Effector memory CD4-positive, alpha-beta T cell (primary cell): ENCODE results near the gene SLC5A7.

ENCODE experiments used
- DNase-seq, 3 donors: peaks; one replicate each; pipeline ENCODE4 v3.0.0-alpha.2; 2020
- H3K27ac ChIP-seq: 2 replicates; pipeline ENCODE4 v1.7.0; 2013; ENCODE audit warnings: mild to moderate bottlenecking, low read length, moderate library complexity; ENCODE audit not compliant: insufficient read depth, poor library complexity, severe bottlenecking
- H3K27me3 ChIP-seq: replicated peaks from 2 replicates; pipeline ENCODE4 v1.7.0; 2013; ENCODE audit warnings: mild to moderate bottlenecking, low read length; ENCODE audit not compliant: insufficient read depth, control insufficient read depth, poor library complexity, severe bottlenecking
- H3K36me3 ChIP-seq: 2 replicates; pipeline ENCODE4 v1.7.0; 2013; ENCODE audit warnings: mild to moderate bottlenecking, low read length, moderate library complexity; ENCODE audit not compliant: control insufficient read depth, insufficient read depth
- H3K4me1 ChIP-seq: 2 replicates; pipeline ENCODE4 v1.7.0; 2013; ENCODE audit warnings: low read length, mild to moderate bottlenecking; ENCODE audit not compliant: control insufficient read depth, insufficient read depth, poor library complexity, severe bottlenecking
- H3K4me3 ChIP-seq: 2 replicates; pipeline ENCODE4 v1.7.0; 2013; ENCODE audit warnings: low read length, low read depth, mild to moderate bottlenecking; ENCODE audit not compliant: insufficient read depth, poor library complexity, severe bottlenecking
- H3K9me3 ChIP-seq: 2 replicates; pipeline ENCODE4 v1.7.0; 2013; ENCODE audit warnings: mild to moderate bottlenecking, low read length, moderate library complexity; ENCODE audit not compliant: control insufficient read depth

The SLC5A7 gene

DNA sequence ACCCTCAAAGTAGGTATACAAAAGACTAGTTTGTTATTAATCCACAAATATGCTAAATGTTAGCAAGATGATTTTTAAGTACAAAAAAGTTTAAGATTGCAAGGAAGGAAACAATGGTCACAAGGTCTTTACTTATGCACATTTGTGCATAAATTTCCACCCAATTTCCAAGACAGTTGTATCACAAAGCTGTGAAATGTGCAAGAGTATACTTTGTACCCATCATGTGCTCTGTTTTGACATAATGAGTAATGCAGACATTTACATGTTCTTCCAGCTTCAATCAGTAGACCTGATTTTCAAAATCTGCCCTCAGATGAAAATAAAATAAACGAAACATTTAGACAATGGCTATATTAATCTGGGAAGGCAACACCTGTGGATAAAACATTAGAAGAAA lies 27.0 kb downstream of the SLC5A7 start:
- H3K27me3 ChIP-seq, result no peaks in the 10 kb centered on the region
- DNase-seq, result no peak
- H3K27ac ChIP-seq, result no peak overlapping the region
- no peak overlapping the region for H3K4me3 ChIP-seq
- no peaks in the 10 kb centered on the region for H3K4me1 ChIP-seq
- H3K36me3 ChIP-seq, result no peaks in the 10 kb centered on the region
- H3K9me3 ChIP-seq, result no peaks in the 10 kb centered on the region

GRCh38 chr2:108022628-108023027 lies 36.3 kb downstream of the SLC5A7 start:
- no peak overlapping the region for H3K27ac ChIP-seq
- no peak for DNase-seq
- H3K36me3 ChIP-seq, result no peaks in the 10 kb centered on the region
- no peaks in the 10 kb centered on the region for H3K4me1 ChIP-seq
- no peaks in the 10 kb centered on the region for H3K27me3 ChIP-seq
- no peaks in the 10 kb centered on the region for H3K9me3 ChIP-seq
- H3K4me3 ChIP-seq, result no peak overlapping the region

GRCh38 chr2:108023776-108024175 lies 37.5 kb downstream of the SLC5A7 start:
- Histone ChIP-seq H3K4me3 (no peak overlapping the region), H3K9me3 (no peaks in the 10 kb centered on the region), H3K27ac (no peak overlapping the region), H3K27me3 (no peaks in the 10 kb centered on the region), H3K4me1 (no peaks in the 10 kb centered on the region), H3K36me3 (no peaks in the 10 kb centered on the region)
- DNase-seq, result no peak

DNA sequence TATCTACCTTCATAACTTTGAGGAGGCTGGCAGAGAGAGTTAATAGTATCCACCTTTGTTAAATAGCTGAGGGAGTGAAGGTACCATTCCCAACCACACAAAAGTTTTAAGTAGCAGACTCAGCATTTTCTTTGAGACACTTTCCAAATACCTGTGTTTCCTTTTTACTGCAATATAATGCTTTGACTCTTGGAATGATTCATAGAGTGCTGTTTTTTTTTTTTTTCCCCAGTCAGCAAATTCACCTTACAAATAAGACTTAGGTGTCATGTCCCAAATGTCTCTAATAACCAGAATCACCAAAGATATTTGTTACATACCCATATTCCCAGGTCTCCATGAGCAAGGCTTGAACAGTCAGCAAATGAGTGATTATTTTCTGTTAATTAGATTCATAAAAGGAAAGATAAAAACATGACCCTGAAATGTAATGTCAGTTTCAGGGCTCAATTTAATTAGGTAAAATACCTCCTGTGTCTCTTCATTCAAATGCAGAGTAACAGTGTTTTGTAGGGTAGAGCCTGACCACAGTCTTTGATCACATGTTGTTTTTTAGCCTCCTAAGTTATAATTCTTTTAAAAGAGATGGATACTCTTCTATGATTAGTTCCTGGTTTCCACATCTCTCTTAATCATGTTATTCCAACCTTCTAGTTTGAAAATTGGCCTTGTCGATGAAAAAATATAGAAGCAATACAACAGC lies 39.9 kb downstream of the SLC5A7 start:
- H3K27ac ChIP-seq, result no peak overlapping the region

GRCh38 chr2:108029496-108029895 lies 43.2 kb downstream of the SLC5A7 start:
- H3K27me3 ChIP-seq, result no peaks in the 10 kb centered on the region
- no peak overlapping the region for H3K27ac ChIP-seq
- H3K4me3 ChIP-seq, result no peak overlapping the region
- no peaks in the 10 kb centered on the region for H3K36me3 ChIP-seq
- no peak for DNase-seq
- no peaks in the 10 kb centered on the region for H3K4me1 ChIP-seq
- no peaks in the 10 kb centered on the region for H3K9me3 ChIP-seq

More for the DNA sequence above, 39.9 kb downstream of the SLC5A7 start:
- H3K9me3 ChIP-seq, result no peaks in the 10 kb centered on the region
- no peak overlapping the region for H3K4me3 ChIP-seq
- H3K36me3 ChIP-seq, result no peaks in the 10 kb centered on the region
- H3K27me3 ChIP-seq, result no peaks in the 10 kb centered on the region
- DNase-seq, result no peak
- H3K4me1 ChIP-seq, result no peaks in the 10 kb centered on the region

GRCh38 chr2:108029912-108030311 lies 43.6 kb downstream of the SLC5A7 start:
- Histone ChIP-seq H3K4me3 (no peak overlapping the region), H3K27me3 (no peaks in the 10 kb centered on the region), H3K4me1 (no peaks in the 10 kb centered on the region), H3K27ac (no peak overlapping the region), H3K36me3 (no peaks in the 10 kb centered on the region), H3K9me3 (no peaks in the 10 kb centered on the region)
- DNase-seq, result no peak

GRCh38 chr2:108031471-108031941 lies 45.2 kb downstream of the SLC5A7 start:
- no peak overlapping the region for H3K27ac ChIP-seq
- no peaks in the 10 kb centered on the region for H3K36me3 ChIP-seq
- no peak overlapping the region for H3K4me3 ChIP-seq
- H3K27me3 ChIP-seq, result no peaks in the 10 kb centered on the region
- no peak for DNase-seq
- no peaks in the 10 kb centered on the region for H3K9me3 ChIP-seq
- H3K4me1 ChIP-seq, result no peaks in the 10 kb centered on the region

DNA sequence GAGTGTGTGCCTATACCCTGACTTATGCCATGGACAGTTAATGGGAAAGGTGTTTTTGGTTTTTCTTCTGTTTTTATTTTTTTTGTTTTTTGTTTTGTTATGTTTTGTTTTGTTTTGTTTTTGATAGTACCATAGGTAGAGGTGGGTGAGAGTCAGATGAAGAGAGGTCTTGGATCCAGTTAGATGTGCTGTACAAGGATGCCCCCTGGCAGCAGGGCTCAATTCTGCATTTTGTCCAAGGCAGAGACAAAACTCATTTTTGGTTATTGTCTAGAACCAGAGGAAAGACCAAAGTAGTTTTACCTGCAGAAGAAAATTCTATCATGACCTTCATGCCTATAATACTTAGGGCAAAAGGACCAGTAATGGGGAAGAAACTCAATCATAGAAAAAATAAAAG lies 48.5 kb downstream of the SLC5A7 start:
- no peak for DNase-seq
- no peaks in the 10 kb centered on the region for H3K36me3 ChIP-seq
- no peaks in the 10 kb centered on the region for H3K4me1 ChIP-seq
- no peaks in the 10 kb centered on the region for H3K9me3 ChIP-seq
- H3K4me3 ChIP-seq, result no peak overlapping the region
- H3K27me3 ChIP-seq, result no peaks in the 10 kb centered on the region
- H3K27ac ChIP-seq, result no peak overlapping the region

DNA sequence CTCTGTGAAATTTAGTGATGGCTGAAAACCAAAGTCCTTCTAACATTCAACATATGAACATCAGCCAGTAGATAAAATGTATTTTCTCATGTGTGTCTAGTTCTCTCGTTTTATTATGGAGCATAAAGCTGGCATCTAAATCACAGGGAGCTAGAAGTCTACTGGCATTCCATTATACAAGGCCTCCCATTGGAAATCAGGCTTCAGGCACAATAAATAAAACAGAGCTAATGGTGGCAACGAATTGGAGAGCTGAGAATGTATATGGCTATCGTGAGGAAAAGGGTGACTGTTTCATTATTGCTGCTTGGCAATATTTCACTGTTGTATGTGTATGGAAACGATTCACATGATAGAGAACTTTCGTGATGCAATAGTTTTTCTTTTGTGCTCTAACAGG lies 62.4 kb downstream of the SLC5A7 start:
- Histone ChIP-seq H3K27ac (no peak overlapping the region), H3K27me3 (no peaks in the 10 kb centered on the region), H3K36me3 (no peaks in the 10 kb centered on the region), H3K4me3 (no peak overlapping the region), H3K9me3 (no peaks in the 10 kb centered on the region), H3K4me1 (no peaks in the 10 kb centered on the region)
- DNase-seq, result no peak

- DNase-seq, result no peak
- no peaks in the 10 kb centered on the region for H3K9me3 ChIP-seq
These were observed 72.3 kb downstream of the SLC5A7 start for GRCh38 chr2:108058576-108059137.

More at GRCh38 chr2:108058576-108059137, 72.3 kb downstream of the SLC5A7 start:
- Histone ChIP-seq H3K36me3 (no peaks in the 10 kb centered on the region), H3K4me3 (no peak overlapping the region), H3K27me3 (no peaks in the 10 kb centered on the region), H3K4me1 (no peaks in the 10 kb centered on the region), H3K27ac (no peak overlapping the region)
